B cell (primary cell): Measurements from ENCODE around the gene PPP1R15A.

Source experiments
- EZH2 ChIP-seq: IDR thresholded peaks from 2 replicates; pipeline ENCODE4 v1.6.1; 2012; ENCODE audit warnings: borderline replicate concordance, low read depth, mild to moderate bottlenecking, moderate library complexity, low read length; ENCODE audit not compliant: insufficient read depth, poor library complexity, severe bottlenecking
- TF ChIP-seq, protein P1 (sequence below): fragments of 200-600 bp; IDR thresholded peaks from one replicate; pipeline ENCODE4 v1.8.0; 2022; ENCODE audit warnings: antibody characterized with exemption, mild to moderate bottlenecking

DNA sequence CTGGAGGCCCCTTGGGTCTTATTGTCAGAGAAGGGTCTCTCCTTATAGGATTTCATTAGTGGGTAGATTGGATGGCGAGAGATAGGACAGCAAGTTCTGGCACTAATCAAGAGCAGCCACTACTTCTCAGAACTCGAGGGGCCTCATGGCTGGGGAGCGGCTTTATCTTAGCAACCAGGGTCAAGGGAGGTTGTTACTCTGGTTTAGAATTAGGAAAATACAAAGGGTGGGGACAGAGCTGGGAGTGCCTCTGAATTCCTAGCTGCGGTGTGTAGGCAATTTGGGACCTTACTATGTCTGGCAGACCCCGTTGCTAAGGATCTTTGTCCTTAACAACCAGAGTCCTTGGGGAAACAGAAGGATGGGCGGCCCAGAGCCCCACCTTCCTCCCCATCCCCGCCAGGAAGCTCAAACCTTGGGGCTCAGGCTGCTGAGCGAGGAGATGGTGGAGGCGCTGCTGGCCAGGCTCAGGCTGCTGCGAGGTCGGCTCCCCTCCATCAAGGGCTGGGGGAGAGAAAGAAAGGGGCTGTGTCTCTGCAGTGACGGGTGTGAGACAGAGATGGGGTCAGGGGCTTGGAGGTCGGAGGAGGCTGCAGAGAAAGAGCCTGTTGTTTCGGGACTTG, 5.0 kb upstream of the PPP1R15A start:
- no peak for TF ChIP-seq EZH2
- TF ChIP-seq, protein P1, sequence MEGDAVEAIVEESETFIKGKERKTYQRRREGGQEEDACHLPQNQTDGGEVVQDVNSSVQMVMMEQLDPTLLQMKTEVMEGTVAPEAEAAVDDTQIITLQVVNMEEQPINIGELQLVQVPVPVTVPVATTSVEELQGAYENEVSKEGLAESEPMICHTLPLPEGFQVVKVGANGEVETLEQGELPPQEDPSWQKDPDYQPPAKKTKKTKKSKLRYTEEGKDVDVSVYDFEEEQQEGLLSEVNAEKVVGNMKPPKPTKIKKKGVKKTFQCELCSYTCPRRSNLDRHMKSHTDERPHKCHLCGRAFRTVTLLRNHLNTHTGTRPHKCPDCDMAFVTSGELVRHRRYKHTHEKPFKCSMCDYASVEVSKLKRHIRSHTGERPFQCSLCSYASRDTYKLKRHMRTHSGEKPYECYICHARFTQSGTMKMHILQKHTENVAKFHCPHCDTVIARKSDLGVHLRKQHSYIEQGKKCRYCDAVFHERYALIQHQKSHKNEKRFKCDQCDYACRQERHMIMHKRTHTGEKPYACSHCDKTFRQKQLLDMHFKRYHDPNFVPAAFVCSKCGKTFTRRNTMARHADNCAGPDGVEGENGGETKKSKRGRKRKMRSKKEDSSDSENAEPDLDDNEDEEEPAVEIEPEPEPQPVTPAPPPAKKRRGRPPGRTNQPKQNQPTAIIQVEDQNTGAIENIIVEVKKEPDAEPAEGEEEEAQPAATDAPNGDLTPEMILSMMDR = no peak
